ENCODE results near the gene KCNJ6. TPM values are rescaled to one million over a fixed set of nuclear protein-coding genes. Genes with fewer than 3 reads are reported as not detected.

Gene KCNJ6, protein sequence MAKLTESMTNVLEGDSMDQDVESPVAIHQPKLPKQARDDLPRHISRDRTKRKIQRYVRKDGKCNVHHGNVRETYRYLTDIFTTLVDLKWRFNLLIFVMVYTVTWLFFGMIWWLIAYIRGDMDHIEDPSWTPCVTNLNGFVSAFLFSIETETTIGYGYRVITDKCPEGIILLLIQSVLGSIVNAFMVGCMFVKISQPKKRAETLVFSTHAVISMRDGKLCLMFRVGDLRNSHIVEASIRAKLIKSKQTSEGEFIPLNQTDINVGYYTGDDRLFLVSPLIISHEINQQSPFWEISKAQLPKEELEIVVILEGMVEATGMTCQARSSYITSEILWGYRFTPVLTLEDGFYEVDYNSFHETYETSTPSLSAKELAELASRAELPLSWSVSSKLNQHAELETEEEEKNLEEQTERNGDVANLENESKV
- total RNA-seq (2022; extraction: Qiagen RNA extraction): 3.1 to 4.7 TPM (median 4.0 TPM) in 5 replicates

DNA sequence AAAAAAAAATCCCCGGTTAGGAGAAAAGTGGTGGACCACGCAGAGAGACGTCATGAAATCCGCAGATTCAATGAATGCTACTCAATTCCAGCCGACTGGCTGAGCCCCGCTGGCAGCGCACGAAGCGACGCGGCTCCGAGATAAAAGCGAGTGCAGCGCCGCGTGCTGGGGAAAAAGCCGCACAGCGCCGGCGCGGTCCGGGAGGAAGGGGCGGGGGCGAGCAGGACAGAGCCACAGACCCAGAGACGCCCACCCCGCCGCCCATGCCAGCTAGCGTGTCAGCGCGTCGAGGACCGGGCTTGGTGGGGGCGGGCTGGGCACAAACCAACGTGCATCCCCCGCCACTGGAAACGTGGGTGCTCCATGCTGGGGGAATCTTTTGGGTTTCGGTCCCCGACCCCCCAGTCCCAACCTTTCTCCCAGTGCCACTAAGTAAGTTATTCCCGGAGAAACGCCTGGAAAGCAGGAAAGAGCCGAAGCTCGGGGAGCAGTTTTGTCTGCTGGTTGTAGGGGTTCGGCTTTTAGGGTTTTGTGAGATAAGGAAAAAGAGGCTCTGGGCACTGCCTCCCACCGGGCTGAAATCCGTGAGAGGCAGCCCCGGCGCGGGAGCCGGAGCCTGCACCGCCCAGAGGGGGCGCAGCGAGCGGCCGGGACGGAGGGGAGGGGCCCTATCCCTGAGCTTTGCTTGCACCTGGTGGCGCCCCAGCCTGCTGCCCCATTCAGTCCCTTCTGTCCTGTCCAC, at the start of gene KCNJ6:
KCNJ6 (minus strand) TSS at position 148 of the 742 bp plus-strand sequence. CDS start 75,775 bp downstream, outside the sequence.

